Neutrophil (primary cell): ENCODE results near the gene PAIP2.

Experiments
- H3K27ac ChIP-seq: fragments of 200-600 bp; sonication (generic); 2 replicates; pipeline ENCODE4 v1.5.1; 2016; ENCODE audit warnings: mild to moderate bottlenecking, moderate library complexity
- H3K27me3 ChIP-seq: fragments of 200-600 bp; sonication (generic); 2 replicates; pipeline ENCODE4 v1.6.0; 2016; ENCODE audit warnings: mild to moderate bottlenecking
- H3K36me3 ChIP-seq: fragments of 200-600 bp; sonication (generic); 2 replicates; pipeline ENCODE4 v1.5.1; 2017
- H3K4me1 ChIP-seq, 2 experiments: fragments of 200-600 bp in 1 of 2; sonication (generic) in 1 of 2; 1 replicate in 1 of 2; 2 replicates in 1 of 2; pipeline versions ENCODE4 v1.5.1 to v1.6.1; 2013 to 2016; ENCODE audit warnings: low read depth in 1 of 2, low read length in 1 of 2, mild to moderate bottlenecking in 1 of 2, moderate library complexity in 1 of 2; ENCODE audit not compliant: control insufficient read depth in 1 of 2, insufficient read depth in 1 of 2
- H3K4me3 ChIP-seq, 2 experiments: fragments of 200-600 bp in 1 of 2; sonication (generic) in 1 of 2; 1 replicate in 1 of 2; 2 replicates in 1 of 2; pipeline ENCODE4 v1.5.1; 2013 to 2016; ENCODE audit warnings: low read depth in 1 of 2, low read length in 1 of 2, mild to moderate bottlenecking in 1 of 2, moderate library complexity in 1 of 2
- H3K9me3 ChIP-seq: fragments of 200-600 bp; sonication (generic); 2 replicates; pipeline ENCODE4 v1.5.1; 2016
- CTCF ChIP-seq: fragments of 200-600 bp; sonication (generic); IDR thresholded peaks from 2 replicates; pipeline ENCODE4 v1.5.1; 2016; ENCODE audit warnings: antibody characterized with exemption

Gene PAIP2

DNA sequence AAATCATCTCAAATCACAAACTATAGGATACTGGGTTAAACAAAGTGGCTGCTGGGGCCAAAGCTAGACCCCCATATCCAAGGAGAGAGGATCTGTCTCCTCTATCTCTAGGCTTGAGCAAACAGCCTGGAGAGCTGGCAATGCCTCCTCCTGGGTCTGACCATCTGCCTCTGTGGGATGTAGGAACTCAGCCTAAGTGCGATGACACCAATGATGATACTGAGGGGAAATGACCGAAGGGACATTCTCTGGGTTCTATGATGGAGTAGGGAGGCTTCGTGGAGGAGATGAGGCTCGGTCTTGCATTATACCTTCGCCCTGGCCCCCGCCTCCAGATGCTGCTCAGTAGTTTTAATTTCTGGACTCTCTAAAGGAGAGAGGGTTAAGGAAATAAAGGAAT, 71.5 kb downstream of the PAIP2 start:
- Histone ChIP-seq H3K9me3 (no peaks in the 10 kb centered on the region), H3K4me1 (no peaks in the 10 kb centered on the region), H3K27ac (no peak overlapping the region), H3K27me3 (no peaks in the 10 kb centered on the region), H3K4me3 (no peak overlapping the region), H3K36me3 (no peaks in the 10 kb centered on the region)
- TF ChIP-seq CTCF = no peak

GRCh38 chr5:139413963-139414362, 72.3 kb downstream of the PAIP2 start:
- no peak overlapping the region for H3K27ac ChIP-seq
- no peaks in the 10 kb centered on the region for H3K27me3 ChIP-seq
- H3K9me3 ChIP-seq = no peaks in the 10 kb centered on the region
- no peaks in the 10 kb centered on the region for H3K36me3 ChIP-seq
- H3K4me3 ChIP-seq = no peak overlapping the region
- H3K4me1 ChIP-seq = no peaks in the 10 kb centered on the region
- no peak for TF ChIP-seq CTCF

DNA sequence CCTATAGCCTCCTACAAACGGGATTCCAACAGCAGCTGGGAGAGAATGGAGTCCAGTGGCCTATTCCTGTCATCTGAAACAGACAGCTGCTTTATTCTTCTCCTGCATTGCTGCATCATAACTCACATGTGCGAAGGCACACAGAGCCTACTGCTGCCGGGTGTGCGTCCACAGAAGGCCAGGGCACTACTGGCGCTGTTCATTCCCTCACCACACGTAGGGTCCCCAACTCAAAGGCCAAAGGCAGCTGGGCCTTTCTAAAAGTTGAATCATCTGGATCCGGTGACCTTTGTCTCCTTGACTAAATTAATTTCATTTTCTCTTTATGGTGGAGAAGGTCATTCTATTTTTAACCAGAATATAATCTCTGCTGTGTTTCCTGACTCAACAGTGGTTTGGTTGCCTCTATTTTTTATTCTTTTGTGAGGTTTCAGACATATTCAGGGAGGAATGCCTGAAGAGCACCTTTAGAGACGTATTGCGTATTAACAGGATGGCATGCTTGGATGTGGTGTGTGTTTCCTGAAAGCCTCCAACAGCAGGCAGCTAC, 73.0 kb downstream of the PAIP2 start:
- H3K27me3 ChIP-seq = no peaks in the 10 kb centered on the region
- no peak overlapping the region for H3K27ac ChIP-seq
- no peaks in the 10 kb centered on the region for H3K4me1 ChIP-seq
- H3K36me3 ChIP-seq = no peaks in the 10 kb centered on the region
- no peaks in the 10 kb centered on the region for H3K9me3 ChIP-seq
- no peak overlapping the region for H3K4me3 ChIP-seq
- TF ChIP-seq CTCF = no peak

- H3K4me3 ChIP-seq = no peak overlapping the region
- H3K27me3 ChIP-seq = no peaks in the 10 kb centered on the region
- H3K36me3 ChIP-seq = no peaks in the 10 kb centered on the region
- no peaks in the 10 kb centered on the region for H3K4me1 ChIP-seq
- H3K9me3 ChIP-seq = no peaks in the 10 kb centered on the region
- no peak overlapping the region for H3K27ac ChIP-seq
- no peak for TF ChIP-seq CTCF
Measured at GRCh38 chr5:139415221-139415861, 73.7 kb downstream of the PAIP2 start.

GRCh38 chr5:139415869-139416268, 74.2 kb downstream of the PAIP2 start:
- no peak overlapping the region for H3K4me3 ChIP-seq
- H3K36me3 ChIP-seq = no peaks in the 10 kb centered on the region

More at GRCh38 chr5:139415869-139416268, 74.2 kb downstream of the PAIP2 start:
- Histone ChIP-seq H3K27me3 (no peaks in the 10 kb centered on the region), H3K27ac (no peak overlapping the region), H3K4me1 (no peaks in the 10 kb centered on the region), H3K9me3 (no peaks in the 10 kb centered on the region)
- TF ChIP-seq CTCF = no peak
